GM18861 (cell line): ENCODE data around the gene PROM1.

Experiments used
- ATAC-seq: cut with Tn5 transposase; IDR thresholded peaks from one replicate; pipeline ENCODE4 v1.9.1; 2021; ENCODE audit not compliant: unreplicated experiment

PROM1 gene

DNA sequence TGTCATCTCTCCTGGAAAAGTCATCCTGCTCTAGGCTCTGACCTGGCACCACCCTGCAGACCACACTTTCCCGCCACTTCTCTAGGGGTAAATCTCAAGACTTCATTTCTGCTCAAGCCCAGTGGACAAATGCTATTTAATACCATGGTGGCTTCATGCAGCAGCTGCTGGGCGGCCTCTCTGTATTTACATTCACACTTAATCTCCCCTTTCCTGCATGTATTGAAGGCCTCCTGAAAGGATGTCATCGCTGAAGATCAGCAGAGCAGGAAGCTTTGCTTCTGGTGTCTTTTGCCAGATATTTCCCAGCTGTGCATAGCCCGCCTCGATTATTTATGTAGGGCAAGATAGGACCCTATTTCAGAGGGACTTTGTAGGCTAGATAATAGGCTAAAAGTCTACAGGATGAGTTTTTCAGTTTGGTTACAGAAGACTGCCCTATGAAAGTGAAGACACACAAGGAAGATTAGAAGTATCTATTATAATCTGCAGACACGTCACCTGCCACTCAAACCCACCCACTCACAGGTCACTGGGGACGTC is 17.2 kb downstream of the PROM1 start:
- no peak for ATAC-seq

DNA sequence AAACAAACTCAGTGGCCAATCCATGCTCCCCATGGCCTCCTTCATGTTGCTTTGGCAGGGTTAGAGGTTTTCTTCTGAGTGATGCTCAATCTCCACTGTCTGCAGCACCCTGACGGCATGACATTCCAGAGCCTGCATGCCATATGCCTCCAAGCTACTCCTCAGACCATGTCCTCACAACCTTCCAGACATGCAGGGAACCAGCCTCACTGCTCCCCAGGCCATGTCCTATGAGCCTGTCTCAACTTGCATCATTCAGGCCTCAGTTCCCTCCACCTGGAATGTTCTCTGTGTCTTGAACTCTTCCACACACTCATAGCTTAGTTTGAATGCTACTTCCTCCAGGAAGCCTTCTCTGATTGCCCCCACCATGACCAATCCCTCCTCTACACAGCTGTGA is 18.8 kb downstream of the PROM1 start:
- ATAC-seq, result no peak

GRCh38 chr4:16062601-16063000 is 21.2 kb downstream of the PROM1 start:
- no peak for ATAC-seq

- no peak for ATAC-seq
Observed at GRCh38 chr4:16056681-16057385, 27.0 kb downstream of the PROM1 start.

DNA sequence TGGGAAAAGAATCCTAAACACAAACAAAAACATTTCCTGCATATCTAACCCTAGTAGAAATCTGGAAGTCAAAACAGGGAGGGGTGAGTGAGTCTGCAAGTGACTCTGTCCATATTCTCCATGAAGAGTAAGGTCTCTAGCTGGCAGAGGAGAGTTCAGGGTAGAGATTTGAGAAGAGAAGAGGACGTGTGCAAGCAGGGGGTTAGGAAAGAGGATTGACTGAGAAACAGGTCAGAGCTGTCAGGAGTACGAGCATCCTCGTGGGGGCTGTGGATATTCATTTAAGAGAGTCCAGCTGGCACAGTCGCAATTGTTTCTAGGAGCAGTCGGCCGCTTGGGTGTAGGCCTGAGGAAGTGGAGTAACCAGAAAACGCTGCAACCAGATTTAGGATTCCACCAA is 27.9 kb downstream of the PROM1 start:
- ATAC-seq, result no peak

- no peak for ATAC-seq
Observed at GRCh38 chr4:16055471-16055870, 28.4 kb downstream of the PROM1 start.

DNA sequence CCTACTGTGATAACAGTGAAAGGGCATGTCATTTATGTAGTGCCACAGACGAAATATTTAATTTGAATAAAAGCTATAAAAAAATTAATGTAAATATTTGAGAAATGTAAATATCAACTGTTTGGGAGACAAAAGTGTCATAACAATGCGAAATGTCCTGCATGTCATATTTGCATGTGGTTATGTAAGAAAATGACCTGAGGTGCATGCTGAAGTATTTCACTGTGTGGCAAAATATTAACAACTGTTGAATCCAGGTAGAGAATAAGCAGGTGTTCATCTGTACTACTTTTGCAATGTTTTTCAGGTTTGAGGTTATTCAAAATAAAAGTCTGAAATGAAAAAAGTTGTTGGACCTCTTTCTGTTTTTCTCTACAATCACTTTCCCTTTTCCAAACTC is 30.9 kb downstream of the PROM1 start:
- ATAC-seq, result no peak

DNA sequence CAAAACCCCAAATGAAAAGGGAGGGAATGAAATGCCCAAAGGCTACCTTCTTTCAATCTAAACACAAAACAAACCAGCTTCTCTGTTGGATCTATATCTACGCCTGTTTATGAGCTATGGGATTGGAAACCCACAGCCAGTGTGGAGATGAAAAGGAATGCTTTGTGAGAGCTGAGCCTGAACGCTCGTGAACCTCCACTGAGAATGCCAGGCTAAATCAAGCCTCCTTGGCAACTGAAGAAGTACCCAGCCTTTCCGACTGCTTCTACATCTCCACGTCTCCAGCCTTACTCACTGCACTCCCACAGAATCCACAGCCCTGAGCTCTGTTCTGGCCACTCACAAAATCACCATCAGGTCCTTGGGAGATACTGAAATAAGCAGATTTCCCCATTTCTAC is 31.8 kb downstream of the PROM1 start:
- no peak for ATAC-seq

- ATAC-seq, result no peak
Observed at GRCh38 chr4:16051132-16051531, 32.7 kb downstream of the PROM1 start.

- no peak for ATAC-seq
Observed at GRCh38 chr4:16050669-16051068, 33.2 kb downstream of the PROM1 start.

DNA sequence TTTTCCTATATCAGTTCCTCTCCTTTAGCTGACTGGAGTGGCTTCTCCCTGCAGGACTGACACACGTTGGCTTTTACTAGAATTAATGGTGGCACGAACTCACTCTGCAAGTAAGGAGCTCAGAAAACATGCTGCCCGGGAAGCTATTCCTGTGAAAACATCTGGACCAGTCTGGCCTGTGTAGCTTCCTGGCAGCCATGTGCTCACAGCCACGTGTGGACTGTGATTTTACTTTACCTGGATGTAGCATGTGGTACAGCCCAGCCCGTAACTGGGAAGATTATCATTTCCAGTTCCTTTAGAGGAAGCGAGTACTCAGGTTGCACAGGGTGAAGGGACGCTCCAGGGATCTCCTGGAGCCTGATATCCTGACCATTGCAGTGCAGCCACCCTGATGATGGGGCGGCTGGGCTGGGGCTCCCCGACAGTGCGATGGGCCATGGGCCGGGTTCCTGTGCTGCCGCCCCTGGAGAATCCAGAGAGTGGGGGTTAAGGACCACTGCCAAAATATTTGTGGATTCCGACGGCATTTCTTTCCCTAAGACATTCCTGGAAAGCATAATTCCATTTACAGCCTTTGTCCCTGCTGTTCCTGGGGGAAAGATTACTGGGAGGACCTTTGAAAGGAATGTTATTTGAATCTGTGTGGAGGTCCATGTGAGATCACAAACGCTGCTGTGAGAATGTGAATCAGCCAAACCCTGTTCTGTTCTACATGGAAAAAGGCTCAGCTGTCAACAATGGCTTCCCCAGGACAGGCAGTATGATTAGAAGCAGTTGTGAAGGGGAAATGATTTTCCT is 35.0 kb downstream of the PROM1 start:
- ATAC-seq, result no peak

- ATAC-seq, result no peak
Observed at GRCh38 chr4:16045687-16046086, 38.1 kb downstream of the PROM1 start.

- no peak for ATAC-seq
Observed at GRCh38 chr4:16043642-16044498, 40.0 kb downstream of the PROM1 start.

DNA sequence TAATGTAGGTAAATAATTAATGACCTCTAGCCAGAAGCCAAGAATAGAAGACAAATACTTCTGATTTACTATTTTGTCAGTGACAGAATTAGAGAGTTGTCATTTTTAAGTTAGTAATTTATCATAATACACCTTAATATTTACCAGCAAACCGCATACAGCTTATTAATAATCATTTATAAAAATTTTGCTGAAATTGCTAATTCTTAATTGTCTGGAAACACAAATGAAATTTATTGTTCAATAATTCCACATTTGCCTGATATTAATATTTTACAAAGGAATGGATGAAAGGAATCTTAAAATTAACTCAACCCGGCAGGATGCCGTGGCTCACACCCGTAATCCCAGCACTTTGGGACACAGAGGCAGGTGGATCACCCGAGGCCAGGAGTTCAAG is 44.7 kb downstream of the PROM1 start:
- no peak for ATAC-seq

DNA sequence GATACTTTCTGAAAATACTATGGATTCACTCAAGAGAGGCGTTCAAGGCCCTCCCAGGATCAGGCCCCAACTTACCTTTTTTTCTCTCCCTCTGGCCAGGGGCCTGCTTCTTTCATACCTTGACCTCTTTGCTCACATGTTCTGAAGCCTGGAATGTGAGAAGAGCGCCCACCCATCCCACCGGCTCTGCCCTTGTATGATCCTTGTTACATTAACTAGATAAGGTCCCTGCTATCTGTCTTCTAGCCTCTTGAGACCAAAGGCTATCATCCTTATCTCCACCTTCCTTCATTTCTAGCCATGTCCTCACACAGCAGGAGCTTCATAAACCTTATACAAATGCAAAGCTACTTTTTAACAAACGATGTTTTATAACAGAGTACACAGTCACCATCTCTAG is 45.9 kb downstream of the PROM1 start:
- no peak for ATAC-seq

GRCh38 chr4:16035843-16036242 is 48.0 kb downstream of the PROM1 start:
- no peak for ATAC-seq

- no peak for ATAC-seq
Observed at GRCh38 chr4:16034010-16034748, 49.6 kb downstream of the PROM1 start.

DNA sequence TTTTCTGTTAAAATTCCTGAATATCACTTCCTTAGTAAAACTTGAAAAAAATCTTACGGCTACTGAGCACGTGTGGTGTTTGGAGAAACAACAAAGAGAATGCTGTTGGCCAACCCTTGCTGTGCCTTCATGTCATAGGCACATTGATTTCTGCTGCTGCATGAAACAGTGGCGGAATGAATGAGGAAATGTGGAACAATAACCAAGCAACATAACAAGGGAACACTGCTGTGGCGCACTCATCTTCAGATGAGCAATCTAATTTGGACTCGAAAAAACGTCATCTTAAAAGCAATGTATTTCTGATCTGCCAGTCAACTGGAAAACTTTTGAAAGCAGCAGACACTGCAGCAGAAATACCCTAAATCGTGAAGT is 51.4 kb downstream of the PROM1 start:
- no peak for ATAC-seq

GRCh38 chr4:16031546-16032395 is 52.1 kb downstream of the PROM1 start:
- ATAC-seq, result no peak

GRCh38 chr4:16029886-16030285 is 53.9 kb downstream of the PROM1 start:
- no peak for ATAC-seq
